ENCODE measurements around the gene TCAIM. TPM values are rescaled to one million over a fixed set of nuclear protein-coding genes. Genes with fewer than 3 reads are reported as not detected.
"Not testable (repeated sequence)": the region's sequence is repeated elsewhere in the genome, so short reads cannot be mapped to it uniquely, and the experiment has no call there.

The TCAIM gene
- total RNA-seq, 1 experiment from 2014 or later, result 20.2 TPM

- Histone ChIP-seq H3F3A (ENCODE audit: low read length, unreplicated experiment) (no peaks in the 10 kb centered on the region), H3K4me2 (ENCODE audit: low read length) (no peak overlapping the region), H3K9me2 (replicated peaks; ENCODE audit: low read length) (no peaks in the 10 kb centered on the region), H3K27me3 (ENCODE audit: low read length) (no peaks in the 10 kb centered on the region), H3K79me2 (ENCODE audit: low read length) (no peaks in the 10 kb centered on the region), H2AFZ (ENCODE audit: low read length) (no peak overlapping the region), H3K4me1 (ENCODE audit: insufficient read depth, low read length) (no peaks in the 10 kb centered on the region), H4K20me1 (ENCODE audit: low read length) (no peaks in the 10 kb centered on the region), H3K9ac (ENCODE audit: low read length) (no peak overlapping the region), H3K27ac (ENCODE audit: low read length) (no peak overlapping the region), H3K36me3 (ENCODE audit: low read depth, low read length) (no peaks in the 10 kb centered on the region), H3K4me3 (ENCODE audit: low read length) (no peak overlapping the region), H3K9me3 (ENCODE audit: low read length) (no peaks in the 10 kb centered on the region)
- intact Hi-C loops (cut with micrococcal nuclease), result no loop called here
- TF ChIP-seq, protein P1, sequence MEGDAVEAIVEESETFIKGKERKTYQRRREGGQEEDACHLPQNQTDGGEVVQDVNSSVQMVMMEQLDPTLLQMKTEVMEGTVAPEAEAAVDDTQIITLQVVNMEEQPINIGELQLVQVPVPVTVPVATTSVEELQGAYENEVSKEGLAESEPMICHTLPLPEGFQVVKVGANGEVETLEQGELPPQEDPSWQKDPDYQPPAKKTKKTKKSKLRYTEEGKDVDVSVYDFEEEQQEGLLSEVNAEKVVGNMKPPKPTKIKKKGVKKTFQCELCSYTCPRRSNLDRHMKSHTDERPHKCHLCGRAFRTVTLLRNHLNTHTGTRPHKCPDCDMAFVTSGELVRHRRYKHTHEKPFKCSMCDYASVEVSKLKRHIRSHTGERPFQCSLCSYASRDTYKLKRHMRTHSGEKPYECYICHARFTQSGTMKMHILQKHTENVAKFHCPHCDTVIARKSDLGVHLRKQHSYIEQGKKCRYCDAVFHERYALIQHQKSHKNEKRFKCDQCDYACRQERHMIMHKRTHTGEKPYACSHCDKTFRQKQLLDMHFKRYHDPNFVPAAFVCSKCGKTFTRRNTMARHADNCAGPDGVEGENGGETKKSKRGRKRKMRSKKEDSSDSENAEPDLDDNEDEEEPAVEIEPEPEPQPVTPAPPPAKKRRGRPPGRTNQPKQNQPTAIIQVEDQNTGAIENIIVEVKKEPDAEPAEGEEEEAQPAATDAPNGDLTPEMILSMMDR (conservative IDR thresholded peaks at IDR 0.05; ENCODE audit: low read depth, low read length), result no peak
- TF ChIP-seq EZH2phosphoT487 (IDR thresholded peaks at IDR 0.05; ENCODE audit: borderline replicate concordance, low read length) (no peak), EZH2 (IDR thresholded peaks at IDR 0.05; ENCODE audit: low read length, unreplicated experiment) (no peak)
- ATAC-seq, result no peak
- no peak for DNase-seq
- POLR2A ChIA-PET (ENCODE audit: unreplicated experiment), result no interaction called here
- CTCF ChIA-PET, result no interaction called here
- no TSS peak for BruUV-seq (replicated peaks)
These were observed 57.1 kb downstream of the TCAIM start for GRCh38 chr3:44395714-44396113.

DNA sequence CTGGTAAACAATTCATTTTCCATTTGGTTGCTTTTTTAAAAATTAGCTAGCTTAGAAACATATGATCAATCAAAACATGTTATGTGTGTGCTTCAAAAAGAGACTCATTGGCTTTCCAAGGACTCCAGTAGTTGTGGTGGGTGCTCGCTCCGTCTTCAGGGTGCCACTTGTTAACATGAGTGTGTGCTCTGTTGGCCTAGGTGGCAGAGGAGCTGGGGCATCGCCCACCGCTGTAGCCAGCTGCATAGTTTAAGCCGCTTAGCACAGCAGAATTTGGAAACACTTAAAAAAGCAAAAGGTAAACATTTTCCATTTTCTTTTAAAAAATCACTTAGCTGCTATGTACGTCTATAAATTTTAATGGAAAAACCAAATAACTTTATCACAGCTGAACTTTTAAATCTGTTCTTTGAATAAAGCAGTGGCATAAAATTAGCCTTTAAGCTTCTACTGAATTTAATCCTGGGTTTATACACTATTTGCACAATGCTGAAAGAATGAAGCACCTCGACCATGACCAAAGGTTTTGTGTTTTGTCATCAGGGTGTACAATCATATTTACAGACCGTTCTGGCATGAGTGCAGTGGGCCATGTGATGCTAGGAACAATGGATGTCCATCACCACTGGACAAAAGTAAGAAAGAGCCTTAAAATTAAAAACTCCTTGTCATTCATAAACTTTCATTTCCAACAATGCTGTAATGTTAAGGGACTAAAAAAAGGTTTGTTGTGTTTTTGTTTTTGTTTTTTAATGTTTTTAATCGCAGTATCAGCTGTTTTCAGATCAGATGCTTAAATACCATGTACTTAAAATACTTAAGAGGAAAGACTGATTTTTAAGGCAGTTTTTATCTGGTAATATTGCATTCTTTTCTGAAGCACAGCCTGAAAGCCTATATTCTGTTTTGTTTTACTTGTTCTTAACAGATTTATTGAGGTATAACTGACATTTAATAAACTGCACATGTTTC lies 57.9 kb downstream of the TCAIM start:
- DNase-seq, result no peak
- Histone ChIP-seq H3K27me3 (ENCODE audit: low read length) (no peaks in the 10 kb centered on the region), H3K9me3 (ENCODE audit: low read length) (no peaks in the 10 kb centered on the region), H2AFZ (ENCODE audit: low read length) (no peak overlapping the region), H3K4me1 (ENCODE audit: insufficient read depth, low read length) (no peaks in the 10 kb centered on the region), H3K4me2 (ENCODE audit: low read length) (no peak overlapping the region), H3K9me2 (replicated peaks; ENCODE audit: low read length) (no peaks in the 10 kb centered on the region), H3K27ac (ENCODE audit: low read length) (no peak overlapping the region), H4K20me1 (ENCODE audit: low read length) (no peaks in the 10 kb centered on the region), H3K9ac (ENCODE audit: low read length) (no peak overlapping the region), H3K79me2 (ENCODE audit: low read length) (no peaks in the 10 kb centered on the region), H3F3A (ENCODE audit: low read length, unreplicated experiment) (no peaks in the 10 kb centered on the region), H3K4me3 (ENCODE audit: low read length) (no peak overlapping the region), H3K36me3 (ENCODE audit: low read depth, low read length) (no peaks in the 10 kb centered on the region)
- ChIA-PET CTCF (no interaction called here), POLR2A (ENCODE audit: unreplicated experiment) (no interaction called here)
- intact Hi-C loops (cut with micrococcal nuclease), result no loop called here
- no TSS peak for BruUV-seq (replicated peaks)
- TF ChIP-seq, protein P1 (conservative IDR thresholded peaks at IDR 0.05; ENCODE audit: low read depth, low read length), result no peak
- TF ChIP-seq EZH2phosphoT487 (IDR thresholded peaks at IDR 0.05; ENCODE audit: borderline replicate concordance, low read length) (no peak), EZH2 (IDR thresholded peaks at IDR 0.05; ENCODE audit: low read length, unreplicated experiment) (no peak)
- no peak for ATAC-seq

DNA sequence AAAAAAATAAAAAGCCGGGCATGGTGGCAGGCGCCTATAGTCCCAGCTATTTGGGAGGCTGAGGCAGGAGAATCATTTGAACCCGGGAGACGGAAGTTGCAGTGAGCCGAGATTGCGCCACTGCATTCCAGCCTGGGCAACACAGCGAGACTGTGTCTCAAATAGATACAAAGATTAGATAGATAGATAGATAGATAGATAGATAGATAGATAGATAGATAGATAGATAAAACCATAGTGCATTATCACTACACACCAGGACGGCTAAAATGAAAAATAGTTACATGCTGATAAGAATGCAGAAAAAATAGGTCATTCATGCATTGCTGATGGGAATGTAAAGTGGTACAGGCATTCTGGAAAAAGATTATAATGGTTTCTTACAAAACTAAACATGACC lies 59.7 kb downstream of the TCAIM start:
- CTCF ChIA-PET; H3K9me3 ChIP-seq (ENCODE audit: low read length); H3K4me2 ChIP-seq (ENCODE audit: low read length); H3K79me2 ChIP-seq (ENCODE audit: low read length); H3F3A ChIP-seq (ENCODE audit: low read length, unreplicated experiment); H3K36me3 ChIP-seq (ENCODE audit: low read depth, low read length); H4K20me1 ChIP-seq (ENCODE audit: low read length); ATAC-seq; H3K4me1 ChIP-seq (ENCODE audit: insufficient read depth, low read length); DNase-seq; H3K9ac ChIP-seq (ENCODE audit: low read length); H3K4me3 ChIP-seq (ENCODE audit: low read length); H3K9me2 ChIP-seq (replicated peaks; ENCODE audit: low read length); H3K27me3 ChIP-seq (ENCODE audit: low read length); BruUV-seq (replicated peaks); intact Hi-C loops (cut with micrococcal nuclease); POLR2A ChIA-PET (ENCODE audit: unreplicated experiment); H3K27ac ChIP-seq (ENCODE audit: low read length); H2AFZ ChIP-seq (ENCODE audit: low read length): not testable (repeated sequence)

Data from PC-3 (cell line).